Right hindlimb (tissue), 1 donor: ENCODE data around the gene OTOP3.
"Not testable (repeated sequence)": the region's sequence is repeated elsewhere in the genome, so short reads cannot be mapped to it uniquely, and the experiment has no call there.

ENCODE experiments used
- DNase-seq: peaks from one replicate; pipeline ENCODE4 v3.0.0-alpha.2; 2018

The OTOP3 gene

GRCh38 chr17:74962622-74963394 lies 27.1 kb downstream of the OTOP3 start:
- no peak for DNase-seq

DNA sequence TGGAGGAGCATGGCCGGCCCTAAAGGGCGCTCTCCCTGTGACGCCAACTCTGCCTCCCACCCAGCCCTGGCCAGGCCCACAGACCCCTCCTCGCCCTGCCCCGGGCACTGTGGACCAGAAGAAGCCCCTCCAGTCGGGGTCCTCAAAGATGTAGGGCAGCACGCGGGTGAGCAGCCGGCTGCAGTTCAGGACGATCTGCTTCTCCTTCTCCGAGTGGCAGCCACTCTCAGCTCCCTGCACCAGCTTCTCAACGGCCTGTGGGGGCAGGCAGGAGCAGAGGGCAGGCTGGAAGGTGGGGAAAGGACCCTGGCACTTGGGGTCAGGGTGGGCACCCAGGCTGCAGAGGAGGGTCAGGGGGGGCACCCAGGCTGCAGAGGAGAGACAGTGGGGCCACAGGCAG lies 28.0 kb downstream of the OTOP3 start:
- no peak for DNase-seq

- DNase-seq: no peak
These were observed 28.6 kb downstream of the OTOP3 start for GRCh38 chr17:74964246-74964761.

- DNase-seq: no peak
These were observed 29.4 kb downstream of the OTOP3 start for GRCh38 chr17:74964988-74965622.

GRCh38 chr17:74968361-74968780 lies 32.7 kb downstream of the OTOP3 start:
- DNase-seq: no peak

- not testable (repeated sequence) for DNase-seq
These were observed 33.8 kb downstream of the OTOP3 start for GRCh38 chr17:74969501-74969900.

GRCh38 chr17:74970395-74970794 lies 34.7 kb downstream of the OTOP3 start:
- DNase-seq: no peak

- no peak for DNase-seq
These were observed 35.6 kb downstream of the OTOP3 start for GRCh38 chr17:74971069-74971841.

DNA sequence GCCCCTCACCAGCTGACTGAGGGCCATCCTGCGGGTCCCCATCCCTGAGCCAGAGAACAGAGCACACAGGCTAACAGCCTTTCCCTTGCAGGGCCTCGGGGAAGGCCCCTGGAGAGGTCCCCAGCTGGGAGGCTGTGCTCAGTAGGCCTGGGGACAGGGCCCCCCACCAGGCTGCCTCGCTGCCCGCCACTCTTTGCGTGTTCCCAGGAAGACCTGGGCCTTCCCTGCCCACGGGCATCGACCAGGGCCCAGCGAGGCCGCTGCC lies 36.1 kb downstream of the OTOP3 start:
- DNase-seq: no peak

GRCh38 chr17:74972107-74972972 lies 36.6 kb downstream of the OTOP3 start, which contains the start of gene HID1:
Gene HID1 (minus strand): TSS chr17:74972759. CDS start chr17:74972656, 103 bp downstream.
- DNase-seq: peak; percentile 63

DNA sequence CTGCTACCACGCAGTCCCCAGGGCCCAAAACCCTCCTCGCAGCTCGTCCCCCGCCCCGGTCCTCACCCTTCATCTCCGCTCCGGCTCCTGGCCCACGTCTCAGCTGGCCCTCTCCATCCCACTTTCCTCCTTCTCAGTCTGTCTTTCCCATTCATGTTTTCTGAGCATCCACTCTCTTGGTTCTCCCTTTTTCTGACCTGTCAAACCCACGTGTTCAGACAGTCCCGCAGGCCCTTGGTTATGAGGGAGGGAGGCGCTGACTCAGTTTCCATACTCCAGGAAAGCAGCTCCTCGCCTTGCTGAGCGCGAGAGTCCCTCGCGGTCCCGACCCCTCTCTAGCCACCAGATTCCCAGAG lies 37.3 kb downstream of the OTOP3 start:
- no peak for DNase-seq

DNA sequence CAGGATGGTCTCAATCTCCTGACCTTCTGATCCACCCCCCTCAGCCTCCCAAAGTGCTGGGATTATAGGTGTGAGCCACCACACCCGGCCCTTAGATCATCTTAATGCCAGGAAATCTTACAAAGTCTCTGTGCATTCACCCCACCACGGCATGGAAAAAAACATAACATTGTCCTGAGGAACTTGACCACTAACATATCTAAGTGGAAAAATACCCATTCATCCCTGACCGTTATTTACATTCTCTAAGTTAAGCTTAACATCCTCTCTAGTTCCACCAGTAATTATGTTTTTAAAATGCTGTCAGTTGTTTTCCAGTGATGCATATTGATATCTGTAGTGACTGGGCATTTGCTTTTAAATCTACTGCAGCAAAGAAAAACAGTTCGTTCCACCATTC lies 40.2 kb downstream of the OTOP3 start:
- DNase-seq: no peak

DNA sequence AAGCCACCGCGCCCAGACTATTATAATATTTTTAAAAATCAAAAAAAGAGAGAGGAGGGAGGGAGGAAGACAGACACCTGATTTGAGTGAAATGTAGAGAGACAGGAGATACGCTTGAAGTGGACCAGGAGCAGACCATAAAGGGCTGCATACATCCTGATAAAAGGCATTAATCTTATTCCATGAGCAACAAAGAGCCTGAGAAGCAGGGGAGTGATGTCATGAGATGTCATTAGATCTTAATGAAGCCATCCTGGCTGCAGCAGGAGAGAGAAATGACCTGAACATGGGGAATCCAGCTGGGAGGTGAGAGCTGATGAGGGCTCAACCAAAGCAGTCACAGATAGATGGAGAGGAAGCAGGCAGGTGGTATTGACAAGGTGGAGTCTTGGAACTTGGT lies 42.1 kb downstream of the OTOP3 start:
- DNase-seq: no peak

GRCh38 chr17:74978240-74978639 lies 42.5 kb downstream of the OTOP3 start:
- no peak for DNase-seq

- DNase-seq: no peak
These were observed 43.9 kb downstream of the OTOP3 start for GRCh38 chr17:74979408-74980146.

- DNase-seq: no peak
These were observed 45.8 kb downstream of the OTOP3 start for GRCh38 chr17:74981318-74981978.

- peak; percentile 78 for DNase-seq
These were observed 46.4 kb downstream of the OTOP3 start for GRCh38 chr17:74981979-74982662.

DNA sequence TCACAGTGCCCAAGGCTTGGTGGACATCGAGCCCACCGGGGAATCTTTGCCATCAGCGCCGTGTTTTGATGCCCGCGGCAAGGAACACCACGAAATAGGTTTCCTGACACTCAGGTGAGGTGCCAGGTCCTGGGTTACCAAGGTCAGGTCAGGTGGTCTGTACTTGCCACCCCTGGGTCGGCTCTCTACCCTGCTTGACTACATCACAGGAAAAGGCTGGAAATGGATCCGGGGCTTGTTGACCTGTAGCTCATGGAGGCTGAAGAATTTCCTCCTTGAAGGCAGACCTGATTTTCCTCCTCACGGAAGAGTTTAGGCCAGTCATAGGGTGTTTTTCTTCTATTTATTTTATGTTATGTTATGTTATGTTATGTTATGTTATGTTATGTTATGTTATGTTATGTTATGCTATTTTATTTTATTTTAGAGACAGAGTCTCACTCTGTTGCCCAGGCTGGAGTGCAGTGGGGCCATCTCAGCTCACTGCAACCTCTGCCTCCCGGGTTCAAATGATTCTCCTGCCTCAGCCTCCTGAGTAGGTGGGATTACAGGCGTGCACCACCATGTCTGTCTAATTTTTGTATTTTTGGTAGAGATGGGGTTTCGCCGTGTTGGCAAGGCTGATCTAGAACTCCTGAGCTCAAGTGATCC lies 47.1 kb downstream of the OTOP3 start:
- not testable (repeated sequence) for DNase-seq

- no peak for DNase-seq
These were observed 50.5 kb downstream of the OTOP3 start for GRCh38 chr17:74986206-74986576.

- DNase-seq: peak; percentile 98
These were observed 51.8 kb downstream of the OTOP3 start, which contains the start of gene CDR2L for GRCh38 chr17:74987418-74987908. Gene CDR2L (plus strand): TSS chr17:74987632. CDS start chr17:74988044, 412 bp downstream.
